Activated T-cell treated with anti-CD3 and anti-CD28 coated beads, Interleukin-2, amount 50 U/mL, for 4 hours (primary cell): ENCODE results near the gene SPIRE1. TPM values are rescaled to one million over a fixed set of nuclear protein-coding genes. Genes with fewer than 3 reads are reported as not detected.
"Not testable (repeated sequence)": the region's sequence is repeated elsewhere in the genome, so short reads cannot be mapped to it uniquely, and the experiment has no call there.

Experiments used
- ATAC-seq, 2 donors: fragments of 200-7000 bp; cut with Tn5 transposase; one replicate each; pipeline ENCODE4 v1.10.0; 2021
- DNase-seq: peaks from one replicate; pipeline ENCODE4 v3.0.0-alpha.2; 2020
- H3K27me3 Mint-ChIP-seq: one replicate; pipeline ENCODE4 v1.8.0; 2021; ENCODE audit warnings: low read depth, mixed read lengths
- H3K36me3 Mint-ChIP-seq: one replicate; pipeline ENCODE4 v1.8.0; 2022; ENCODE audit warnings: mixed read lengths; ENCODE audit not compliant: insufficient read depth
- H3K4me1 Mint-ChIP-seq: one replicate; pipeline ENCODE4 v1.8.0; 2021; ENCODE audit warnings: low read depth, mixed read lengths
- H3K4me3 Mint-ChIP-seq: one replicate; pipeline ENCODE4 v1.8.0; 2021; ENCODE audit warnings: mild to moderate bottlenecking, moderate library complexity, mixed read lengths
- H3K9me3 Mint-ChIP-seq: one replicate; pipeline ENCODE4 v1.8.0; 2021; ENCODE audit warnings: mixed read lengths
- total RNA-seq, 3 donors: library from RNA; stranded (reverse); gene quantifications; one replicate each; pipeline ENCODE4 v1.2.1, GENCODE V29; 2021

SPIRE1 gene
- total RNA-seq, 3 donors from 2014 or later, result 2.2 to 4.3 (median 3.2) TPM

DNA sequence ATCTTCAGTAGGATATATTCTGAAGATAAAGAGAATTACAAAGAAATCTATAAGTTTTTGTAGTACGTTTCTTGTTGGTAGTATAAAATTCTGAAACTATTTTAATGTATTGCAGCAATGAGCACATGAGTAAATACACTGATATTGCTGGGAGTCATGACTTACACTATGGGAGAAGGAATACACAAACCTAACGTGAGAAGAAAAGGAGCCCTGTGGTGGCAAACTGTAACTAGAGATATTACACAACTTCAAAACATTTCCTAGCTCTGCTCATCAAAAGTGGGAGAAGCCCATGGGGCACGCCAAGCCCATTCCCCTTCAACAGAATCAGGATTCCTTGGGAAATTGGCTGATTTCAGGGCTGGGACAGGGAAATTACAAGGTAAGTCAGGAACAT, 20.5 kb downstream of the SPIRE1 start:
- Mint-ChIP-seq H3K4me3 (no peak overlapping the region), H3K9me3 (no peaks in the 10 kb centered on the region), H3K36me3 (no peaks in the 10 kb centered on the region), H3K27me3 (peaks cover 9% of the 10 kb centered on the region), H3K4me1 (no peaks in the 10 kb centered on the region)
- ATAC-seq (no peak), DNase-seq (no peak)

DNA sequence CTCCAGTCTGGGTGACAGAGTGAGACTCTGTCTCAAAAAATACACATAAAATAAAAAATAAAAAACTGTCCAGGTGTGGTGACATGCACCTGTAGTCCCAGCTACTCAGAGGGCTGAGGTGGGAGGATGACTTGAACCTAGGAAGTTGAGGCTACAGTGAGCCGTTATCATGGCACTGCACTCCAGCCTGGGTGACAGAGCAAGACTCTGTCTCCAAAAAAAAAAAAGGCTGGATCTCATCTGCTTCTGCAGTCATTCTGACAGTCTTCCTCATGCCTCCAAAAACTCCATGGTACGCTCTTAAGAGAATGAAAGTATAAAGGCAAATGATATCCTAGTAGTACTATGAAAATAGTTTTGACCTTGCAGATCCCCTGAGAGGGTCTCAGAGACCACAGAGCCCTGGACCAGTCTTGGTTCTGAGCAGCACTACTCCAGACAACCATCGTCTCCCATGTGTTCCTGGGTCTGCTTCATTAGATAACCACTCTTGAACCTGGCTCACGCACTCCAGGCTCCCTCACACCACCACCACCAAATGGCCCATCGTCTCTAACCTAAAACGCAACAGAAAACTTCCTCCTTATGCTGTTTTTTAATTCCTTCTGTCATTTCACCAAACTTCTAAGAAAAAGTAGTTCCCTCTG, 26.0 kb downstream of the SPIRE1 start:
- H3K4me1 Mint-ChIP-seq, result no peaks in the 10 kb centered on the region

DNA sequence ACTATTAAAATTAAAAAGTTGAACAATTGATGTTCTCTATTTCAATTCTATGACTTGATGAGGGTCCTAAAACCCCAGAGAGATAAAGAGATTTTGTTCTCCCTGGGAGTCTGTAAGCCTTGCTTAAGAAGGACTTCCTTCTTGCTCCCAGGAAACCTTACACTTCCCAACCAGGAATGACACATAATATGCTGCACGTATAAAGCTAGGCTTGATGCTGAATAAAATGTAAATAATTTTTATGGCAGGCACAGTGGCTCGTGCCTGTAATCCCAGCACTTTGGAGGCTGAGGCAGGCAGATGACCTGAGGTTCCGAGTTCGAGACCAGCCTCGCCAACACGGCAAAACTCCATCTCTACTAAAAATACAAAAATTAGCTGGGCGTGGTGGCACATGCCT, 27.8 kb downstream of the SPIRE1 start:
- no peaks in the 10 kb centered on the region for H3K36me3 Mint-ChIP-seq
- H3K9me3 Mint-ChIP-seq, result no peaks in the 10 kb centered on the region
- H3K4me3 Mint-ChIP-seq, result no peak overlapping the region
- H3K27me3 Mint-ChIP-seq, result no peaks in the 10 kb centered on the region
- DNase-seq, result no peak
- no peaks in the 10 kb centered on the region for H3K4me1 Mint-ChIP-seq
- no peak for ATAC-seq

More for the DNA sequence above, 26.0 kb downstream of the SPIRE1 start:
- ATAC-seq (no peak), DNase-seq (no peak)
- H3K27me3 Mint-ChIP-seq, result no peaks in the 10 kb centered on the region
- no peaks in the 10 kb centered on the region for H3K9me3 Mint-ChIP-seq
- H3K36me3 Mint-ChIP-seq, result no peaks in the 10 kb centered on the region
- no peak overlapping the region for H3K4me3 Mint-ChIP-seq

DNA sequence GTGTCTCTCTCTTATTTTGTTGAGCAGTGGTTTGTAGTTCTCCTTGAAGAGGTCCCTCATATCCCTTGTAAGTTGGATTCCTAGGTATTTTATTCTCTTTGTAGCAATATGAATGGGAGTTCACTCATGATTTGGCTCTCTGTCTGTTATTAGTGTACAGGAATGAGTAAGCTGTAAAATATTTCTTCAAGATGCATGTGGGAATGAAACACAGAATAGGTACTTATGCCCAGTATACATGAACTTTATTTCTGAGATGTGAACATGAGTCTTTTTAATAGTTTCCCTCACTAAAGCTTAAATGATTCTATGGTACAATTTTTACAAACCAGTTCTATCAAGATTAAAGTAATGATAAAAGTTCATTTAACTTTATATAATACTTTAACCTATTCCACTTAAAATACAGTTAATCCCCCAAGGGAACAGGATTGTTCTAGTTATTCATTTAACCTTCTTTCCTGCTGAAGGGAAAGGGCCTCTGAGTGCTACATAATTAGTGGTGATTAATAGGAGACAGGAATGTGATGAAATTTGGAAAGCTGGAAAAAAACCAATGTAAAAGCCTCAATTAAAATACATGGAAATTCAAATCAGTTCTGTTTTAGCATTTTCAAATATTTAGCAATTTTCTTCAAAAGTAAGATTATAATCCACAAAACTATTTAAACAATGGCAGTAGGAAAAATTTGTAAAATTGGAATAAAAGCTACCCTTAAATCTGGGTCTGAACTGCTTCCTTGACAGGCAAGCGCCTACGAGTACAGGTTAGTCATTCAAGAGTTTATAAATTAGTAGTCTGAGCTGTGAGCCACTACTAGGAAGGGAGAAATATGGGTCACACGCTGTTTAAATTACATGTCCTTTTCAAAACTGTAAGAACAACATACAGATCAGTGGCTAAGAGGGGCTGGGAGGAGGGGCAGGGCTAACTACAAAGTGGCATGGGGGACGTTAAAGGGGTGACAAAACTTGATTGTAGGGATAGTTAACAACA, 28.9 kb downstream of the SPIRE1 start:
- Mint-ChIP-seq H3K9me3 (no peaks in the 10 kb centered on the region), H3K27me3 (no peaks in the 10 kb centered on the region), H3K4me1 (no peaks in the 10 kb centered on the region), H3K36me3 (no peaks in the 10 kb centered on the region), H3K4me3 (no peak overlapping the region)
- ATAC-seq (no peak), DNase-seq (no peak)

DNA sequence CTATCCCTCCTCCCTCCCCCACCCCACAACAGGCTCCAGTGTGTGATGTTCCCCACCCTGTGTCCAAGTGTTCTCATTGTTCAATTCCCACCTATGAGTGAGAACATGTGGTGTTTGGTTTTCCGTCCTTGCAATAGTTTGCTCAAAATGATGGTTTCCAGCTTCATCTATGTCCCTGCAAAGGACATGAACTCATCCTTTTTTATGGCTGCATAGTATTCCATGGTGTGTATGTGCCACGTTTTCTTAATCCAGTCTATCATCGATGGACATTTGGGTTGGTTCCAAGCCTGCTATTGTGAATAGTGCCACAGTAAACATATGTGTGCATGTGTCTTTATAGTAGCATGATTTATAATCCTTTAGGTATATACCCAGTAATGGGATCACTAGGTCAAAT, 30.7 kb downstream of the SPIRE1 start:
- H3K27me3 Mint-ChIP-seq, H3K9me3 Mint-ChIP-seq, DNase-seq, H3K4me3 Mint-ChIP-seq, ATAC-seq, H3K4me1 Mint-ChIP-seq, H3K36me3 Mint-ChIP-seq: not testable (repeated sequence)

DNA sequence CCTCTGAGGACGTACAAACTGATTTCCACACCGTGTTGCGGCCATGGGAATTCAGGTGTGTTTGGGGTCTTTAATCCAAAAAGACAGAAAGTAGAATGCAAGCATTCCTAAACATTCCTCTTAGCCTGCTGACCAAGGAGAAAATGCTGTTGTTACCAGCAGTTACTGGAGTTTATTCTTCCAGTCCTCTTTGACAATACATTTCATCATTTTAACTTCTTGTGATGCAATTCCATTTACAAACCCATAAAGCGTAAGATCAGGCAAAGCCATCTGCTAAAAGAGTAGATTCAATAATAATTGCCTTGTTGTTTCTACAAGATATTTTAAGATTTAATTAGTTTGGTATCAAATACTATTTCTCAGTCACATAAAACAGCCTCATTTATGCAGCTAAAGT, 32.7 kb downstream of the SPIRE1 start:
- Mint-ChIP-seq H3K4me1 (no peaks in the 10 kb centered on the region), H3K9me3 (no peaks in the 10 kb centered on the region), H3K27me3 (no peaks in the 10 kb centered on the region), H3K36me3 (no peaks in the 10 kb centered on the region), H3K4me3 (no peak overlapping the region)
- DNase-seq, result no peak
- no peak for ATAC-seq

DNA sequence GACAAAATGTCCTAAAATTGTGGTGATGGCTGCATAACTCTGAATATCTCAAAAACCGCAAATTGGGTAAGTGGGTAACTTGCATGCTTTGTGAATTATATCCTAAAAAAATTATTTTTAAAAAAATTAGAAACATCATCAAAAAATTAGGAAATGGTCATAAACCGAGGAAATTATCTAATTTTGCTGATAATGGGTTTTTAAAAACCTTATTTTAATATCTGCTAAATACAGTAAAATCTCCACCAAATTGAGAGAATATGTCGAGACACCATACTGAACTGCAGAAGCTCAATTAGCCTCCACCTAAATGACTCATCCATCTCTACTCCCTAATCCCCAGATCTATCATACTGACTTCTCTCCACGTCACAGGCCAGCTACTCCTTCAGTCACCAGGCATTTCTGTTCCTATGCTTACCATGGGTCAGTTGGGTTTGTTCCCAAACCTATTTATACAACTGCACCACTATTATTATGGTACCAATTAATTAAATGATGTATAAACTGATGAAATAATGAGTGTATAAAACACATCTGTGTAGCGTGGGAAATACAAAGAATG, 36.1 kb downstream of the SPIRE1 start:
- DNase-seq, result no peak
- ATAC-seq, result no peak
- Mint-ChIP-seq H3K36me3 (no peaks in the 10 kb centered on the region), H3K4me3 (no peak overlapping the region), H3K9me3 (no peaks in the 10 kb centered on the region), H3K4me1 (no peaks in the 10 kb centered on the region), H3K27me3 (no peaks in the 10 kb centered on the region)

DNA sequence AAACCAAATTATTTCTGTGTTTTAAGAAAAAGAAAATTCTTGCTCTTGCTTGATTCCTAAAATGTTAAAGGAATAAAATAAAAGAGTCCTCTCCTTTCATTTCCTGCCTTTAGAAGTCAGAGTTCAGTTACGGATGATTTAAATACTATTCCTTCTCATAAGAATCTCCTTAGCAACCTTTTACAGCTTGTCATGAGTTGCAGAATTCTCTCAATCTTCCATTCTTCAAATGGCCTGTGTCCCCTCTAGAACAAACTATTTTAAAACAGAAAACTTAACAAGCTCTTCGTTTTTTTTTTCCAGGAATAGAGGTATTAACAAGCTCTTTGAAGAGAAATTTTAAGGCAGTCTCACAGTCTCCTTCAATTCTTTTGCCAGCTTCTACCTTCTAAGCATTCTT, 42.2 kb downstream of the SPIRE1 start:
- ATAC-seq (no peak), DNase-seq (no peak)
- Mint-ChIP-seq H3K9me3 (no peaks in the 10 kb centered on the region), H3K36me3 (no peaks in the 10 kb centered on the region), H3K4me3 (no peak overlapping the region), H3K4me1 (no peaks in the 10 kb centered on the region), H3K27me3 (peaks cover 3% of the 10 kb centered on the region)

DNA sequence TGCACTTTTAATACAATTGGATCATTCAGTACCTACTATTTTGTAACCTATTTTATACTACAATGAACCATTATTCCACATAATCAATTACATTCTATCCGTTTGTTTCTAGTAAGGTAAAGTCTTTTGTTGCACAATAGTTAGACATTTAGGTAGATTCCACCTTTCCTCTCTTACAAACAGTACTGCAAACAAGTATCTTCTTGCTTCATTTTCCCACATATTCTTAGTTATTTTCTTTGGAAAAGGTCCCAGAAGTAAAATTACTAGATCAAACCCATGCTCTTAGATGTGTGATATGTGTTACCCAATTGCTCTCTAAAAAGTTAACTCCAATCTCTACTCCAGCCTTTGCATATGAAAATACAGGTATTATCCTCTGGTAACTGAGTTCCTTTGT, 49.6 kb downstream of the SPIRE1 start:
- H3K9me3 Mint-ChIP-seq, result no peaks in the 10 kb centered on the region
- H3K4me3 Mint-ChIP-seq, result no peak overlapping the region
- ATAC-seq, result no peak
- no peaks in the 10 kb centered on the region for H3K4me1 Mint-ChIP-seq
- no peaks in the 10 kb centered on the region for H3K36me3 Mint-ChIP-seq
- DNase-seq, result no peak
- H3K27me3 Mint-ChIP-seq, result peaks cover 3% of the 10 kb centered on the region

DNA sequence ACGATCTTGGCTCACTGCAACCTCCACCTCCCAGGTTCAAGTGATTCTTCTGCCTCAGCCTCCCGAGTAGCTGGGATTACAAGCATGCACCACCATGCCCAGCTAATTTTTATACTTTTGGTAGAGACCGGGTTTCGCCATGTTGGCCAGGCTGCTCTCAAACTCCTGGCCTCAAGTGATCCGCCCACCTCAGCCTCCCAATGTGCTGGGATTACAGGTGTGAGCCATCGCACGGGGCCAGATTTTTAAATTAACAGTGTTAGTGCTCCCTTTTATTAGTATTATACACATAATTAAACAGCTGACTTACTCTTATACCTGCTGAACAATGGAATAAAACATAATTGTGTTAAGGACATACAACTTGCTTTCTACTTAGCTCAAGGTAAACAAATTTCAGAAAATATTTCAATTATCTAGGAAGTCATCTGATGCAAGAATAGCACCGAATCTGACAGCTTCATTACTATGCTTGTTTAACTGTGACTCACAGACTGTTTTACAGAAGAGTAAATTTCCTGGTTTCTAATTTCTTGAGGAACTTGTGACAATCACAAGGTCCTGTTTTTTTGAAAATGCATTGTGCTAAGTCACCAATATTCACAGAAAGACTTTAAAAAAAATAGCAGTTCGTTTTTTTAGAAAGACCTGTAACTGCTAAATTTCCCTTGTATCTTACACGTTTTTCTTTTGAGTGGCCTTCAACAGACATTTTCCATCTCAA, 51.2 kb downstream of the SPIRE1 start:
- no peak for ATAC-seq
- peaks cover 3% of the 10 kb centered on the region for H3K27me3 Mint-ChIP-seq

DNA sequence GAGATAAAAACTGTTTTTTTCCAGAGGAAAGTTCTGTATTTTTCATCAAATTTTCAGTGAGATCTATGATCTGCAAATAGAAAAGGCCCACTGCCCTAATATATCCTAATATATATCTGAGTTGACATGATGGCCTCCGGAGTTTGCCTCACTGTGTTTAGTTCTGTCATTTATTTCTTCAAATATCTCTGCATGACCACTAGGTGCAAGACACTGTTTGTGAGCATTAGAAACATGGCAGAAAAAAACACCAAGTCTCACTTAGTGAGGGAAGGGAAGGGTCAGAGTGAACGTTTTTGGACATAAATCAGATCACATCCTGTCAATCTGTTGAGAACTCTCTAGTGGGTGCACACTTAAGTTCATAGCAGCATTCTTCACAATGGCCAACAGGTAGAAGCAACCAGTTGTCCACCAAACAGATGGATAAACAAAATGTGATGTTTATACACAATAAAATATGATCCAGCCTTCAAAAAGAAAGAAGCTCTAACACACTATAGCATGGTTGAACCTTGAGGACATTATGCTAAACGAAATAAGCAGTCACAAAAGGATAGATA, 53.4 kb downstream of the SPIRE1 start:
- DNase-seq (no peak), ATAC-seq (no peak)
- no peaks in the 10 kb centered on the region for H3K9me3 Mint-ChIP-seq
- no peak overlapping the region for H3K4me3 Mint-ChIP-seq
- H3K36me3 Mint-ChIP-seq, result no peaks in the 10 kb centered on the region
- H3K27me3 Mint-ChIP-seq, result no peaks in the 10 kb centered on the region
- no peaks in the 10 kb centered on the region for H3K4me1 Mint-ChIP-seq

More for the DNA sequence above, 51.2 kb downstream of the SPIRE1 start:
- no peaks in the 10 kb centered on the region for H3K36me3 Mint-ChIP-seq
- no peaks in the 10 kb centered on the region for H3K4me1 Mint-ChIP-seq
- no peak overlapping the region for H3K4me3 Mint-ChIP-seq
- H3K9me3 Mint-ChIP-seq, result no peaks in the 10 kb centered on the region
- no peak for DNase-seq

DNA sequence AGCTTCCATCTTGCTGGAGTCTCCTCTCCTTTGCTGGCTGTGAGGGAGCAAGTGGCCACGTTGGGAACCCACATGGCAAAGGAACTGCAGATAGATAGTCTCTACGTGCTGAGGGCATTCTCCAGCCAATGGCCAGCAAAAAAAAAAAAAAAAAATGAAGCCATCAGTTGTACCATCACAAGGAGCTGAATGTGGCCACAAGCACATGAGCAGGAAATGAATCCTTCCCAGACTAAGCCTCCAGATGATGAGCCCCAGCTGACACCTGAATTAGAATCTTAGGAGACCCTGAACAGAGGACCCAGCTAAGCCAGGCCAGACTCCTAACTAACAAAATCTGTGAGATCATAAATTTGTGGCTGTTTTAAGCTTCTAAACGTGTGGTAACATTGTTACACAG, 57.9 kb downstream of the SPIRE1 start:
- Mint-ChIP-seq H3K9me3 (no peaks in the 10 kb centered on the region), H3K36me3 (no peaks in the 10 kb centered on the region), H3K27me3 (no peaks in the 10 kb centered on the region), H3K4me1 (peaks cover 6% of the 10 kb centered on the region), H3K4me3 (no peak overlapping the region)
- DNase-seq (no peak), ATAC-seq (no peak)

DNA sequence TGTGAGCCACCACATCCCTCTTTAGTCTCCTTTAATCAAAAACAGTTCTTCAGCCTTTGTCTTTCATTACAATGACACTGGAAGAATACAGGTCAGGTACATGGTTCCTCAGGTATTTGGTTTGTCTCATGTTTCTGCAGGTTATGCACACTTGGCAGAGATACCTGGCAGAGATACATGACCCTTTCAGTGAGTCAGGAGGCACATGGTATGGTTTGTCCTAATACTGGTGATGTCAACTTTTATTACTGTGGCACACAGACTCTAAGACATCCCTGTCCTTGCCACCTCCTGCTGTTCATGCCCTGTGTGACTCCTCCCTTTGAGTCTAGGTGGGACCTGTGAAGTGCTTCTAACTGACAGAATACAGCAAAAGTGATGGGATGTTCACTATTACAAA, 58.4 kb downstream of the SPIRE1 start:
- Mint-ChIP-seq H3K9me3 (no peaks in the 10 kb centered on the region), H3K36me3 (no peaks in the 10 kb centered on the region), H3K4me1 (peaks cover 6% of the 10 kb centered on the region), H3K4me3 (no peak overlapping the region), H3K27me3 (no peaks in the 10 kb centered on the region)
- DNase-seq, result no peak
- ATAC-seq, result no peak
